ENCODE results near the gene DNAJC1.

GRCh38 chr10:21715531-21716195 is 287.9 kb downstream of the DNAJC1 start:
- TF ChIP-seq CTCF (conservative IDR thresholded peaks at IDR 0.05) (no peak), EZH2 (IDR thresholded peaks at IDR 0.05; ENCODE audit: low read depth) (no peak)
